Stimulated activated CD8-positive, alpha-beta memory T cell treated with anti-CD3 and anti-CD28 coated beads, Interleukin-15, amount 100 ng/mL, for 1 hour (primary cell): Measurements from ENCODE around the gene COMMD1.

ENCODE experiments used
- DNase-seq: peaks from one replicate; pipeline ENCODE4 v3.0.0-alpha.2; 2020; ENCODE audit warnings: low read depth

COMMD1 gene

GRCh38 chr2:62181843-62182242, 276.4 kb downstream of the COMMD1 start:
- no peak for DNase-seq

DNA sequence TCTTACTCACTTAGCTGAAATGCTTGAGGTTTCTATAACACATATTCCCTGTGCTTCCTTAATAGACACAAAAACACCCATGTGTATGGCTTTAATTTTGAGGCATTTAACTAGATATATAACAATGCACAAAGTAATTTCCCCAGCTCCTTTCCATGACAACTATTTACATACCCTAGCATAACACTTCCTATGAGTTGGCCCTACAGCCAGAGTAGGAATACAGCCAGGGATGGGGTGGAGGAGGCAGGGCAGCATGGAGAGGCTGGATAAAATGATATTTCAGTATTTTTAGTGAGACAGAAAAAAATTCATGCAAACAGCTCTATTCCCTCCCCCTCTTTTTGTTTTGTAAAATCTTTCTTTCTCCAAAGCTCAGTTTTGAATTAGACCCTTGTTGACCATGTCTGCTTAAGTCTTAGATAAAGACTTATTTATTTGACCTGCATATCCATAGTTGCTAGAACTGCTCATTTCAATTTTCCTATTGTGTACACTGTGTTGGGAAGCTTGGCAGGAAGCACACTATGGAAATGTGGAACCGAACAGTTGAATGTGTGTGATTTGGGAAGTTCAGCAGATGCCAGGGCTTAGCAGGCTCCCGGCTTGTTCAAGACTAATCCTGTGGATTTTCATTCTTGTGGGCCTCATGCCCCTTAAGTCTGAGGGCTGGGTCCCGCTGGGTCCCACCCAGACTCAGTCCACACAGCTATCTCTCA, 279.2 kb downstream of the COMMD1 start:
- no peak for DNase-seq
